GM21825 (cell line): Measurements from ENCODE around the gene MN1.

Source experiments
- ATAC-seq: cut with Tn5 transposase; IDR thresholded peaks from one replicate; pipeline ENCODE4 v1.9.1; 2021; ENCODE audit warnings: mild to moderate bottlenecking, moderate library complexity; ENCODE audit not compliant: unreplicated experiment

MN1 gene

DNA sequence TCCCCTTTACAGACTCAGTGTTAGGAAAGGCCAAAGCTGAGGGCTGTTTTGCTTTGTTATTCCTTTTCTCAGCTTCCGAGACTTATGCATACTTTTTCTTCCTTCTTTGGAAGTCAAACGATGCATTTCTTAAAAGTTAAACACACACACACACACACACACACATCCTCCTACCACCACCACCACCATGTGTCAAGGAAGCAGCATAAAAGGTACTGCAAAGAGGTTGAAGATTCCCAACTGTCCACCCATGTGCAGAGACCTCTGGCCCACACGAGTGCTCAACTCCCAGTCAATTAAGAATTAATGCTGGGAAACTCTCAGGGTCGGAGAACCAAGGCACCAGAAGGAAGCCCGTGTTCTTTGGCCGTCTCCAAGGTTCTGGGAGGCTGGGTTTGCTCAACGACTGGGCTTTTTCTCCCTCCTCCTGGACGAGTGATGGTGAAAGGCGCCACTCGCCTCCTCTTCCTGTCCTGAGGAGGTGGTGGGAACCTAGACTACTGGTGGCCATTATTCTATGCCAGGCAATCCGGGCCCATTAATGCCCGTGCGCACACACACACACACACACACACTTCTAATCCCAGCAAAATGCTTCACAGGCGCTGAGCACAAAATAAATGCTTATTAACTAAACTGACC, 15.1 kb downstream of the MN1 start:
- ATAC-seq: no peak

DNA sequence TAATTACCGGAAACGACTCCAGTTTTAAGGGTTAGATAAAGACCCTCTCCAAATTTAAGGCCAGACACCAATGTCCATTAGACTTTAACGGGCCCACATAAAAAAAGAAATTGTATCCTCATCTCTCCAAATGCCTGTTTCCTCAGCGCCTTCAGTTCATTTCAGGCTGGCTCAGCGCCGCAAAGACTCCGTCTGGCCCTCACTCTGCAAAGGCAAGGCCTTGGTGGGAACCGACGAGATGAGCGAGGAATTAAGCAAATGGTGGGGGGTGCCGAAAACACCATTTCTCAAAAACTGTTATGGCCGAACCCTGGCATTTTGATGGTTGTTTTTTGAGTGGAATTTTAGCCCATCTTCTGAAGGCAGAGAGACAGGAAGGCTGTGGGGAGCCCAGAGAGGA, 15.7 kb downstream of the MN1 start:
- no peak for ATAC-seq

DNA sequence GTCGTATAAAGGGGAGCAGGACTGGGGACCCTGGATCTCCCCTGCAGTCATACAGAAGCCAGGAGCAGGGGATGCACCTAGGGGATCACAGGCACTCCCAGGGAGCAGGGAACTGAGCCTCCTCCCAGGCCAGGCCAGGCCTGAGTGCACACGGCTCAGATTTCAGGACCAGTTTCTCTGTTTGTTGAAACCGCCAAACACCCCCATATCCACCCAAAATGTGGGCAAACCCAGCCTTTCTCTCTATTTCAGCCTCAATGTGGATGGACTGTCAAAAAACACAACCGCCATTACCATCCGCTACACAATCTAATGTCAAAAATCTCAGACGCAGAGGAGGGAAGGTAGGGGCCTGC, 17.5 kb downstream of the MN1 start:
- no peak for ATAC-seq

DNA sequence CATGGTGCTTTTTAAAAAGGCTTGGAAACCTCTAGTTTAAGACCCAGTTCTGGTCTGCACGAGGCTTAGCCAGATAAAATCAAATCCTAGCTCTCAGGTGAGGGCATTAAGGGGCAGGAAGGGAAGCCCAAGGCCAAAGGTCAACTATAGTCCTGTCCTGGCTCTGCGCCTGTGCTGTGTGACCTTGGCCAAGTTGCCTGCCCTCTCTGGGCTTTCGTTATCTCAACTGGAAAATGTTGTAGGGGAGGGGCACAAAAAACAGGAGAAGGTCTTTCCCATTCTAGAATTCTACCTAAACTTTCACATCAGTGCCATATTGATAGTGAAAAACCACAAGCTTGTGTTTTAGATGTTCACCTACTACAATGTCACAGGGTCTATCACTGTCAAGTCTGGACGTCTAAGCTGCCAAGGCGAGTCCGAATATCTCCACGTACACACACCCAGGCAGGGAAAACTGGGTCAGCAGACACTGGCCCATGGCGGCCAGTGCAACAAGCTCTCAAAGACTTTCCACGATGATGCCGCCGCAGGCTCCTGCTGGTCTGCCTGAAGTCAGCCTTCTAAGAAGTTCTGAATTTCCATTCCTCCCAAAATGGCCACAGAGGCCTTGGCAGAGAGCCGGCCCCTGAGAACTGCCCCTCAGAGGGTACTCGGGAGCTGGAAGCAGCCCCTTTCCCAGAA, 18.0 kb downstream of the MN1 start:
- ATAC-seq: no peak

DNA sequence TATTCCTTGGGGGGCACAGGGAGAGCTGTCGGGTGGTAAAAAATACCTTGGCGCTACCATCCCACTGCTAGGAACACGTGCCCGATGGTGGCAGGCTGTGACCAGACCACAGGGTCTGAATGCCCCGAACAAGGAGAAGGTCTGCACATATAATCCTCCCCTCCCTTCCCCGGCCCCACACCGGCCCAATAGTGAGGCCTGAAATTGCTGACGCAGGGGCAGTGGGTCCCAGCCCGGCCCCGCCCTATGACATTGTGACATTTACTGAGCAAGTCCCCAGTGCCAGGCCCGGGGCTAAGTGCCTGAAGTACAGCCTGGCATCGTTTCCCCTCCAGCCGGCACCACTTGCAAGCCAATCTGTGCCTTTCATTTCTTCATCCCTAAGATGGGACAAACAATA, 19.5 kb downstream of the MN1 start:
- ATAC-seq: no peak

DNA sequence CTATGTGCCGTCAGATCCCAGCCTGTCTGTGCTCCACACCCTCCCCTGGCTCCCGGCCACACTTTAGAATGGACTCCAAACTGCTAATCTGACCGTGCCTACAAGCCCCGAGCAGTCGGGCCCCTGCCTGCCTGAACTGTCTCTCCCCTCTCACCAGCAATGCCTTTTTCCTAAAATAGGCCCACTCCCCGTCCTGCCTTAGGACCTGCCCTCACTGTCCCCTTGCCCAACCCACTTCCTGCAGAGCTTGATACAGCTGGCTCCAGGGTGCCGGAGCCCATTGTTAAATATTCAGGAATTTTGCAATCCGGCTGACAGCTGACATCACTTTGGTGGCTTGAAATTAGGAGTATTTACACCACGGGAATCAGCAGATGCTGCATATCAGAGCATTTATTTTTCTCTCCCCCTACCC, 21.4 kb downstream of the MN1 start:
- no peak for ATAC-seq

DNA sequence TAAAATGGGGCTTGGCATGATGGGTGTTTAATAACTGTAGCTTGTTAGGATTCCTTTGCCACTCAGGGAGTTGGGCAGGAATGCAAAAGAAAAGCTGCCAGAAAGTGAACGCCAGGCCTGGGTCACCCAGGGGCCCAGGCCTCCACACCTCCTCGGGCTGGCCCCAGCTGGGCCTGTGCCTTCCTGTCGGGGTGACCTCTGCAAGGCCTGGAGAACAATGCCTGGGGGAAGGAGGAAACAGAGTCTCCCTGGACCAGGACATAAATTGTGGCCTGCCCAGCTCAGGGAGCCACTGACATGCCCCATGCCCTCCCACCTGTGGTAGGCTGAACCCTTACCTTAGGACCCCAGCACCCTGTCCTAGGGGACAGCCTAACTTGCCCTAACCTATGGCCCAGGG, 21.9 kb downstream of the MN1 start:
- ATAC-seq: no peak

DNA sequence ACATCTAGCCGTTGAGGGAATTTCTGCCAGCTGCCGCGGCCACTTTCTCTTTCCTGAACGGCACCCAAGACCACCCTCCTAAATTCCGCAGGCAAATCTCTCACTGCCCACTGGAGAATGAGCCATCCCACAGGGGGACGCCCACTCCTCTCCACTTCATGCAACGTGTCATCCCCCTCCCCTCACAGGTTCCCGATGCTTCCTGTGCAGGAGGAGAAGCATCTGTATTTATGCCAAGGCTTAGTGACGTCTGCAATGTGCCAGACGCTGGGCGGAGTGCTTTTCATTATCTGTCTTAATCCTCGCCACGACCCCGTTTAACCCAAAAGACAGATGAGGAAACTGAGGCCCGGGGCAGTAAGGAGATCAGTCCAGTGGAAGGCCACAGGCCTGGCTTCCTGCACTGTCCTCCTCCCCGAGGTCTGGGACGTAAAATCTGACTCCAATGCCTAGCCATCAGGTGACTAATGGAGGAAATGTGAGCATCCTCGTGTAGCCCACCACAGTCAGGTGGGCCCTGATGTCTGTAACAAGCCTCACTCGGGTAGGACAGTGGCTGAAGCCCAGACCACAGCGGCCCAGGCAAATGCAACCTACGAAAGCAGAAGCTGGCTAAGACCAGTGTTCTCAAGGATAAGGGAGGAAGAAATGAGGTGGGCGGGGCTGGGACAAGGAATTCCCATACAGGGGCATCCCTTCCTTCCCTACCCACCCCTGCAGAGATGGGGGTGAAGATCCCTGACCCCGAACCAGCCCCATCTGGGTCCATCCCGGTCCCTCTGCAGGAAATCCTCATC, 23.1 kb downstream of the MN1 start:
- no peak for ATAC-seq

DNA sequence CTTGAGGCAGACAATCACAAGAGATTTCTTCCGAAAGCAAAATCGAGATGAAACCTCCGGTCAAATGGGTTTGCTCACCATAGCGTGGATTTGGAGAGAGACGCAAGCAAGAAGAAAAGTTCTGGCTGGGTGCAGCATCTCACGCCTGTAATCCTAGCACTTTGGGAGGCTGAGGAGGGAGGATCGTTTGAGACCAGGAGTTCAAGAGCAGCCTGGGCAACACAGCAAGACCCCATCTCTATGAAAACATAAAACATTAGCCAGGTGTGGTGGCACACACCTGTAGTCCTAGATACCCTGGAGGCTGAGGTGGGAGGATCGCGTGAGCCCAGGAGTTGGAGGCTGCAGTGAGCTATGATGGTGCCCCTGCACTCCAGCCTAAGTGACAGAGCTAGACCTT, 24.4 kb downstream of the MN1 start:
- no peak for ATAC-seq

DNA sequence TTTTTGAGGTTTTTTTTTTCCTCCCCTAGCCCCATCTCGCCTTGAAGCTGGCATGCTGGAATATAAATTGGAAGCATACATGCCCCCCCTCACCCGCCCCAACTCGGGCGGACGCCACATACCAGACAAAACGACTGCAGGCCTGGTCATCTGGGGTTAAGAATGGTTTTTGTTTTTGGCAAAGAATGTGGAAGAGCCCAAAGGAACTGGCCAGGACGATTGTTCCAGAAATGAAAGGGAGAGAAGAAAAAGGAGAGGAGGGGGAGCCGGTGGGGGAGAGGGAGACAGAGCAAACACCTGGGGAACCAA, 25.0 kb downstream of the MN1 start:
- ATAC-seq: no peak

DNA sequence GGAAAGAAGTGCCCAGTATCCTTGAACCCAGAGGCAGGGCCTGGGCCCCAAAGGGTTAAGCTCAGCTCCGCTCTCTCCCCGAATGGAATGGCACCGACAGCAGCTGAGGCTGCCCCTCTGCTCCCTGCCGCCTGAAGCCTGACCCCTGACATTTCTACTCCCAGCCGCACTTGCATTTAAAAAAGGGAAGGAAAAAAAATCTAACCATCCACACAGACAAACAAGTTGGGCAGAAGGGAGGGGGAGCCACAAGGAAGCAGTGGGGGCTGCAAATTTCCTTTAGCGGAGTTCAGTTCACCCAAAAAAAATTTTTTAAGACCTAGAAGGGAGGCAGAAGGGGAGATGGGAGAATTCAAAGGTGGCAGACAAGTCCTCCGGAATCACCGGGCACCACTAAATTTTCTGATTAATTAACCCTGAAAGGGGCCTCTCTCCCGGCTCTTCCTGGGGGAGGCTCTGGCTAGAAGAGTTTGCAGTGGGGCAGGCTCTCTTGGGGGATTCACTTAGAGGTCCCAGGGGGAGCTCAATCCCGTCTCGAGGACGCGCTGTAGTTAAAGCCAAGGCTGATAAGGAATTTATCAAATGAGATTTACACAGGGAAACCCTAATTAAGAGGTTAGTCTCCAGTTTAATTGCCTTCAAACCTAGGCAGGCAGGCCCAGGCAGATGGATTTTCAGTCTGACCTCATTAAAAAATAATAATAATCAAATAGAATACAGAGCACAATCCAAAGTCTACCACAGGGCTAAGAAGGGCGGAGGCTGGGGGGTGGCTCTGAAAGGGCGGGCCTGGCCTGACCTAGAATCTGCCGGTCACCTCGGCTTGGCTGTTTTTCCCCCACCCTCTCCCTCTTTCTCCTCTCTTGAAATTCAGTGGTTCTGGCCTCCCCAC, 25.6 kb downstream of the MN1 start:
- no peak for ATAC-seq

DNA sequence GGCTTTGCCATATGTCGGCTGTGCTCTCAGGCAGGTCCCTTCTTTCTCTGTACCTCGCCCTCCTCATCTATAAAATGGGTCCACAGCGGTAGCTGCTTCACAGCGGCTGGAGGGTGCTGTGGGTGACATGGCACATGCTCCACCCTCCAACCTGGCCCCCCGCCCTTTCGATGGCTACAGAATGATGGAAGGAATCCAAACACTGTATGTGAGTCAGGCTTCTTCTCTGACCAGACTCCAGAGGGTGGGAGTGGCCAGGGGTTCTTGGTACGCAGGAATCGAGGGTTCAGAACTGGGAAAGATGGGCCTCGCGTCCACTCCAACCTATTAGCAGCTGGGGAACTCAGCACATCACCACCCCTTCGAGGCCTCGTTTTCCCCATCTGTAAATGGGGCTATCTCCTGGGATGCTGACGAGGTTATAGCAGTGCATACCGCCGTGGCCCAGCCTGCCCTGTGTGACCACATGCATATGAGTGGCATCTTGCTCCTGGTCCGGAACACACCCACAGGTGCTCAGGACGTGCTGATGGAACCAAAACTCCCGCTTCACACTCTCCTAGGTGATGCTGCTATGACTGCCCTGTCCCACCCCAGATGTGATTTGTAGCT, 26.4 kb downstream of the MN1 start:
- no peak for ATAC-seq

DNA sequence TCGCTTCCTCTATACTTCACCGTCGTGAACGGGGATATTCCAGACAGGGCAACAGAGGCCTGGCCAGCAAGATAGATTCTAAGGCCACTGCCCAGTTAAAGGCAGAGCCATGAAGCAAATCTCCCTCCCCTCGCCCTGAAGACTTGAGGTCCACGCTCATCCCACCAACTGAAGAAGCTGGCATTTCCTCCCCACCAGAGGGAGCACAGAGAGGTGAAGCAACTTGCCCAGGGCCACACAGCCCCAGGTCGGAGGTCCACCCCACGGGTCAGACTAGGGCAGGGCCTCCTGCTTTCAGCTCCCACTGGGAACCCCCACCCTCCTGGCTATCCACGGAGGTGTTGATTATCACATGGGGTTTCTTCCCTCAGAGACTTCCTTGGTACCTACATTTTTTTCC, 27.4 kb downstream of the MN1 start:
- no peak for ATAC-seq

DNA sequence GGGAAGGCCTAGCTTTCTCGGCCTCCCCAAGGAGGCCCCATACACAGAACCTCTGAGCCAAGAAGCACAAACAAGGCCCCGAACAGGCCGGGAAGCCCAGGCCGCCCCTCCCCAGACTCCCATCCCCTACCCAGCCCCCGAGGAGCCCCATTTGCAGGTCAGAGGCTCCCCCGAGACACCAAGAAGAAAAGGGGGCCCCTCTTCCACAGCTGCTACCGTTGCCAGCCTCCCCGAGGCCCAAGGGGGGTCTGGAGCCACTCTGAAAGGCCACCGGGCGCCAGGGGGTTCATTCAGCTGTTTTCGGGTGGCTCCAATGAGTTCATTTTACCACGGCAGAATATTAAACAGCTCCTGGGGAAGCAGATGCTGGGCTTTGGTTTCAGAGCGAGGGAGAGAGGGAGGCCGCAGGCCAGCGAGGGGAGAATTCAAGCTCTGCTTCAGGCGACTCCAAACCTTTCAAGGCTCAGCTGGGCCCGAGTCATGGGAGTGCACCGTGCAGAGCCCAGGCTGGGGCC, 28.5 kb downstream of the MN1 start:
- no peak for ATAC-seq

DNA sequence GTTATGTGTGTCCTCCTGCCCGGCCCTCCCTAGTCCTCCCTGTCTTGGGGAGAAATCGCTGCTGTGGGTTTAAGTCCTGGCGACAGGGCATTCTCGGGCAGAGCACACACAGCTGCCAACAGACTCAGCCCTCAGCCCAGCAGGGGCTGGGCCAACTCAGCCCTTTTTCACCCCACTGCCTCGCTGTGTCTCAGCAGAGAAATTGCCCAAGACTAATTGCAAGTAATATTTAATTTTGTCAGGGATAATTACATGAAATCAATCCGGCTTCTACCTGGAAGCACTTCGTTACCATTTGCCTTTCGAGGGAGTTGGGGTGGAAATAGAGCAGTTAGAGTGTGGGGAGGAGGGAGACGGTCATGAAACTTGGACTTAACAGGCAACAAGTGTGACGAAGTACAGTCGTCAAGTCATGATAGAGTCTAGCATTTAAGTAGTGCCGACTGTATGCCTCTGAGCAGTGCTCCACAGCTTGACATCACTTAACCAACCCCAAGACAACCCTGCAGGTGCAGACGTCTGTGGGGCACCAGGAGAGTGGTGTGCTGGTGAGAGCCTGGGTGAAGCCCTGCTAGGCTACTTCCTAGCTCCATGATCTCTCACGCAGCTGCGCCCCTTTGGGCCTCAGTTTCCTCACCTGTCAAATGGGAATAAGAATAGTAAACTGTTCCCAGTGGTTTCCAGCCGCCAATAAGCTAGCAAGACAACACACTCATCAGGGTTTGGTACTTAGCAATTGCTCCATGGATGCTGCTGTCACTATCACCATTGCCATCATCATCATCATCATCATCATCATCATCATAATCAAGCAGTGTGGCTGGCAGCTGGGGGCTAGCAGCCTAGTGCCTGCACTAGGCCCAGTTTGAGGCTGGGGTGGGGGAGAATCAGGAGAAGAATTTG, 29.2 kb downstream of the MN1 start:
- no peak for ATAC-seq

DNA sequence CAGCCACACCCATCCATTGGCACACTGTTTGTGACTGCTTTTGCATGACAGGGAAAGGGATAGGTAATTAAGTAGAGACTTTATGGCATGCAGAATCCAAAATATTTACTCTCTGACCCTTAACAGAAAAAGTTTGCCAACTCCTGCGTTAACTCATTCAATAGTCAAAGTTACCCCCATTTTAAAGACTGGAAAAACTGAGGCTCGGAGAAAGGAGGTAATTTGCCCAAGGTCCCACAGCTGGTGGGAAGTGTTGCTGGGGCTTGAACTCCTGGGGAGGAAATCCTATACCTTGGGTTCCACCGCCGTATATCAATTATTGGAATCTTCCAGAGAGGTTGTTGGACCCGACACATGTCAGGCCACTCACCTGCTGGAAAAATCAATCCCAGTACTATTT, 29.9 kb downstream of the MN1 start:
- ATAC-seq: no peak

DNA sequence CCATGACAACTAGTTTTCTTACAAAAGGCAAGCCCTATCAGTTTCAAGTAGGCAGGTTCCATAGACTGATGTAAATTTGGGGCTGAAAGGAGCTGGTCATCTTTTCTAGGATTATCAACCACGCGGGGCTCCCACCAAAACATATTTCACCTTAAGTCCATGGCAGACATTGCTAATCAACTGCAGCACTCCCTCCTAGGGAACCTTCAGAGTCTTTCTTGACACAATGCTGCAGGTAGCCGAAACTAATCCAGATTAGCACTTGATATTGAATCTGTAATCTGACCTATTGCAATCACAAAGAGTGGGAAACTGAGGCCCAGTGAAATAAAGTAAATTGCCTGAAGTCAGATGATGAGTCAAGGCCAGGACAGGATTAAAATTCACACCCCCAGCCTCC, 32.5 kb downstream of the MN1 start:
- no peak for ATAC-seq

DNA sequence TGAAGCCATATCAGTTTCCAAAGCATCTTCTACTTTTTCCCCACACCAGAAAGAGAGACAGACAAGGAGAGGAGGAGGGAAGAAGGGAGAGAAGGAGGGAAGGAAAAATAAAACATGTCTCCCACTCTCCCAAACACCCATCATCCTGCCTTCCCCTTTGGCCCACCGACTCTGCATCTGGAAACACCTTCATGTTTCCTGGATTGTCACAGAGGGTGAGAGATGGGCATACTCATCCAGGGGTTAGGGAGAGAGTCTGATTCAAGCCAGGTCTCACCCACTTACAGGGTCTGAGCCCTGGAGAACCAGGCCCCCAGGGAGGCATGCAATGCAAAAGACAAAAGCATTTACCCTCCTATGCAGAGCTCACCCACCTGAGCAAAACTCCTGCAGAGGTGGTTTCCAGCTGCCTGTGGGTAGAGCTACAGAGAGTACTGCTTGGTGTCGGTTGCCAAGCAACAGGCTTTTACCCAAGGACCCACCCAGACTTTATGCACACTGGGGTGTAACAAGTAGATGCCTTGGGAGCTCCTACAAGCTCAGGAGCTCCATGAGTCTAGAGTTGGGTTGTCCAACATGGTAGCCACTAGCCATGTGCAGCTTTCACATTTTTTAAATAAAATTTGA, 33.4 kb downstream of the MN1 start:
- ATAC-seq: no peak

DNA sequence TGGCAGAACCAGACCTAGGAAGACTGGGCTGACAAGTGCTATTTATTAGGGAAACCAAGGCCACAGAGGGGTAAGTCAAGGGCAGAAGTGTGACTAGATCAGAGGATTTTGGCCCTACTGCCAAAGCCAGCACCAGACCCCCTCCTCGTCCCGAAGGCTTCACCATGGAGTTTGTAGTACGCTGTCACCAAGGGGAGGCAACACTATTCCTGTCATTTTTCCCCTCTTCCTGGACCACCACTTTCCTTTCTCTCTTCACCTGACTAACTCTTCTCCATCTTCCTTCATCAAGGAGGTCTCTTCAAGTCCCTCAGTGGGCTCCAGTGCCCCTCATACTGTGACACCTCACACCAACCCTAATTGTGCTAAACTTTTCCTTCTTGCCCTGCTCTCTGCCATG, 34.9 kb downstream of the MN1 start:
- no peak for ATAC-seq
